HFFc6 (cell line): ENCODE data around the gene CCL4. TPM values are rescaled to one million over a fixed set of nuclear protein-coding genes. Genes with fewer than 3 reads are reported as not detected.

Source experiments
- DNase-seq: peaks from one replicate; pipeline ENCODE4 v3.0.0-alpha.2; 2018
- H3K27ac Mint-ChIP-seq: 2 replicates; pipeline ENCODE4 v1.8.0; 2020; ENCODE audit warnings: mild to moderate bottlenecking, mixed read lengths
- H3K27me3 Mint-ChIP-seq: 2 replicates; pipeline ENCODE4 v1.8.0; 2021; ENCODE audit warnings: mild to moderate bottlenecking, moderate library complexity, mixed read lengths; ENCODE audit not compliant: insufficient read depth
- H3K36me3 Mint-ChIP-seq: 2 replicates; pipeline ENCODE4 v1.8.0; 2021; ENCODE audit warnings: low read depth, mixed read lengths
- H3K4me1 Mint-ChIP-seq: 2 replicates; pipeline ENCODE4 v1.8.0; 2020; ENCODE audit warnings: low read depth, mixed read lengths
- H3K4me3 Mint-ChIP-seq: 2 replicates; pipeline ENCODE4 v1.8.0; 2020; ENCODE audit warnings: mild to moderate bottlenecking, moderate library complexity, mixed read lengths
- H3K9me3 Mint-ChIP-seq: 2 replicates; pipeline ENCODE4 v1.8.0; 2020; ENCODE audit warnings: mild to moderate bottlenecking, mixed read lengths
- total RNA-seq, 6 experiments: library from RNA; stranded (reverse); fragmentation: NEBNext Ultra II Directional; extraction: Animal tissue kit (Norgen Biotek cat#: 25700); gene quantifications; 2 replicates in 1 of 6; 3 replicates in 5 of 6; pipeline ENCODE4 v1.2.3, GENCODE V29; 2021
- TF ChIP-seq, protein P1 (sequence below): fragments of 200-600 bp; sonication (generic); IDR thresholded peaks from 2 replicates; pipeline ENCODE4 v1.5.0; 2021; ENCODE audit warnings: antibody characterized with exemption, mild to moderate bottlenecking

CCL4 gene
- total RNA-seq, 6 experiments from 2014 or later, result not detected

- Mint-ChIP-seq H3K4me1 (no peaks in the 10 kb centered on the region), H3K27me3 (peaks cover 4% of the 10 kb centered on the region), H3K36me3 (0 out of 2 replicates have a peak, but pooled peaks cover 9% of the 10 kb centered on the region), H3K9me3 (peaks cover 29% of the 10 kb centered on the region), H3K27ac (no peak overlapping the region), H3K4me3 (no peak overlapping the region)
- DNase-seq, result no peak
- TF ChIP-seq, protein P1, sequence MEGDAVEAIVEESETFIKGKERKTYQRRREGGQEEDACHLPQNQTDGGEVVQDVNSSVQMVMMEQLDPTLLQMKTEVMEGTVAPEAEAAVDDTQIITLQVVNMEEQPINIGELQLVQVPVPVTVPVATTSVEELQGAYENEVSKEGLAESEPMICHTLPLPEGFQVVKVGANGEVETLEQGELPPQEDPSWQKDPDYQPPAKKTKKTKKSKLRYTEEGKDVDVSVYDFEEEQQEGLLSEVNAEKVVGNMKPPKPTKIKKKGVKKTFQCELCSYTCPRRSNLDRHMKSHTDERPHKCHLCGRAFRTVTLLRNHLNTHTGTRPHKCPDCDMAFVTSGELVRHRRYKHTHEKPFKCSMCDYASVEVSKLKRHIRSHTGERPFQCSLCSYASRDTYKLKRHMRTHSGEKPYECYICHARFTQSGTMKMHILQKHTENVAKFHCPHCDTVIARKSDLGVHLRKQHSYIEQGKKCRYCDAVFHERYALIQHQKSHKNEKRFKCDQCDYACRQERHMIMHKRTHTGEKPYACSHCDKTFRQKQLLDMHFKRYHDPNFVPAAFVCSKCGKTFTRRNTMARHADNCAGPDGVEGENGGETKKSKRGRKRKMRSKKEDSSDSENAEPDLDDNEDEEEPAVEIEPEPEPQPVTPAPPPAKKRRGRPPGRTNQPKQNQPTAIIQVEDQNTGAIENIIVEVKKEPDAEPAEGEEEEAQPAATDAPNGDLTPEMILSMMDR, result no peak
These were observed 24.3 kb downstream of the CCL4 start for GRCh38 chr17:36127911-36128310.

DNA sequence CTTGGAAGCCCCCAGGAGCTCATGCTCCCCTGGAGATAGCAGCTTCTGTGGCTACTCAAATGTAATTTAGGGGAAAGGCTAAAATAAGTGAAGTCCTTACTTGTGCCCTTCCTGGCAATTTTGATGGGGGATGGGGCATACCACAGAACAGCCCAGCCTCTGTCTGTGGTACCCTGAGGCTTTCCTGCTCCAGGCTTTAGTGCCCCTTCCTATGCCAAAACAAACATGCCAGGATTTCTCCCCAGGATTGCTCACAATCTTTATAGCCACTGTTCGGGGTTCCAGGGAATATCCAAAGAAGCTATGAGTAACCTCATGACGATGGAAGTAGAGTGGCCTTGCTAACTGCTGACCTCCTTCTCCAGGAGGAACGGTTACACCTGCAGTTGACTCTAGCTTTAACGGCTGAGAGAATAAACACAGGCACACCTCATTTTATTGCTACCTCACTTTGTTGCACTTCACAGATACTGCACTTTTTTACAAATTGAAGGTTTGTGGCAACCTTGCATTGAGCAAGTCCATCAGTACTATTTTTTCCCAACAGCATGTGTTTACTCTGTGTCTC, 24.9 kb downstream of the CCL4 start:
- H3K36me3 Mint-ChIP-seq, result 0 out of 2 replicates have a peak, but pooled peaks cover 9% of the 10 kb centered on the region
- H3K9me3 Mint-ChIP-seq, result peaks cover 29% of the 10 kb centered on the region
- H3K4me3 Mint-ChIP-seq, result no peak overlapping the region
- peaks cover 4% of the 10 kb centered on the region for H3K27me3 Mint-ChIP-seq
- H3K27ac Mint-ChIP-seq, result no peak overlapping the region
- no peaks in the 10 kb centered on the region for H3K4me1 Mint-ChIP-seq
- TF ChIP-seq, protein P1, result no peak
- no peak for DNase-seq

GRCh38 chr17:36129616-36130015, 26.0 kb downstream of the CCL4 start:
- no peak for DNase-seq
- no peaks in the 10 kb centered on the region for H3K4me1 Mint-ChIP-seq
- H3K27ac Mint-ChIP-seq, result no peak overlapping the region
- H3K9me3 Mint-ChIP-seq, result peaks cover 29% of the 10 kb centered on the region
- H3K36me3 Mint-ChIP-seq, result 0 out of 2 replicates have a peak, but pooled peaks cover 9% of the 10 kb centered on the region
- no peak overlapping the region for H3K4me3 Mint-ChIP-seq
- TF ChIP-seq, protein P1, result no peak
- peaks cover 2% of the 10 kb centered on the region; the same call in 1 of the 2 replicates for H3K27me3 Mint-ChIP-seq

DNA sequence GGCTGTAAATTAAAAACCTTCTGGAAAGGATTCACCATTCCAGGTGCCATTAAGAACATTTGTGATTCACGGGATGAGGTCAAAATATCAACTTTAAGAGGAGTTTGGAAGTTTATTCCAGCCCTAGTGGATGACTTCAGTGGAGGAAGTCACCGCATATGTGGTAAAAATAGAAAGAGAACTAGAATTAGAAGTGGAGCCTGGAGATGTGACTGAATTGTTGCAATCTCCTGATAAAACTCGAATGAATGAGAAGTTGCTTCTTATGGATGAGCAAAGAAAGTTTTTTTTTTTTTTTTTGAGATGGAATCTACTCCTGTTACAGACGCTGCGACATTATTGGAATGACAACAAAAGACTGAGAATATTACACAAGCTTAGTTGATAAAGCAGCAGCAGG, 26.7 kb downstream of the CCL4 start:
- H3K27ac Mint-ChIP-seq, result no peak overlapping the region
- no peaks in the 10 kb centered on the region for H3K4me1 Mint-ChIP-seq
- no peak for DNase-seq
- 0 out of 2 replicates have a peak, but pooled peaks cover 9% of the 10 kb centered on the region for H3K36me3 Mint-ChIP-seq
- peaks cover 28% of the 10 kb centered on the region for H3K9me3 Mint-ChIP-seq
- H3K27me3 Mint-ChIP-seq, result peaks cover 2% of the 10 kb centered on the region; the same call in 1 of the 2 replicates
- TF ChIP-seq, protein P1, result no peak
- no peak overlapping the region for H3K4me3 Mint-ChIP-seq

GRCh38 chr17:36131421-36131820, 27.8 kb downstream of the CCL4 start:
- H3K4me1 Mint-ChIP-seq, result no peaks in the 10 kb centered on the region
- no peaks in the 10 kb centered on the region for H3K36me3 Mint-ChIP-seq
- no peak overlapping the region for H3K4me3 Mint-ChIP-seq
- peaks cover 17% of the 10 kb centered on the region for H3K9me3 Mint-ChIP-seq
- TF ChIP-seq, protein P1, result no peak
- H3K27me3 Mint-ChIP-seq, result no peaks in the 10 kb centered on the region; the same call in 1 of the 2 replicates
- no peak for DNase-seq
- no peak overlapping the region for H3K27ac Mint-ChIP-seq
